ENCODE data around the gene CBR1. TPM values are rescaled to one million over a fixed set of nuclear protein-coding genes. Genes with fewer than 3 reads are reported as not detected.

The CBR1 gene
- total and polyA plus RNA-seq, 9 of the 15 experiments (the other 6 are each of a cell fraction or from before 2014, with no cell fraction given): 2.5 to 33.8 (median 15.1) TPM

DNA sequence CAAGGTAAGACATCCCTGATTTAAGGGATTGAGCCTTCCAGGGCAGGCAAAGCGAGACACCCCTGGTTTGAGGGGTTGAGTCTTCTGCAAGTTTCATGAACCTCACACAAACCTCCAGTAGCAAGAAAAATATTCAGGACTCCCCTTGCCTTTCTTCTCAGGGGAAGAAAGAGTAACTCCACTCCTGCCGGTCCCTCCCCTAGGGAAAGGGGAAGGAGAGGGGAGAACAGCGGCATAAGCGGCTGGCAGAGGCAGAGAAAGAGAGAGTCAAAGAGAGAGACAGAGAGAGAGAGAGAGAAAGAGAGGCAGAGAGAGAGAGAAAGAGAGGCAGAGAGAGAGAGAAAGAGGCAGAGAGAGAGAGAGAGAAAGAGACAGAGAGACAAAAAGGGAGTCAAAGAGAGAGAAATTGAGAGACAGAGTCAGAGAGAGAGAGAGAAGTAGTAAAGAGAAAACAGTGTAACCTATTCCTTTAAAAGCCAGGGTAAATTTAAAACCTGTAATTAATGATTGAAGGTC lies 35.6 kb downstream of the CBR1 start:
- peaks cover 1 to 6% of the 10 kb centered on the region in 2 experiments; a peak in 2 of 5 replicates for H3K27me3 ChIP-seq (ENCODE audit: control insufficient read depth in 2 of 2, insufficient read depth in 2 of 2, low read length in 2 of 2)
- H3K36me3 ChIP-seq (ENCODE audit: control insufficient read depth, insufficient read depth, low read length): no peaks in the 10 kb centered on the region
- no peaks in the 10 kb centered on the region for H3K79me2 ChIP-seq (ENCODE audit: control insufficient read depth, insufficient read depth, low read length)
- H3K4me1 ChIP-seq (replicated peaks in 1 of 2; ENCODE audit: control insufficient read depth in 2 of 2, insufficient read depth in 2 of 2, low read length in 2 of 2): no peaks in the 10 kb centered on the region
- BruUV-seq (replicated peaks): no TSS peak
- intact Hi-C loops (cut with micrococcal nuclease) (no loop called here), in situ Hi-C loops (cut with MboI) (loop anchor here (5.0 kb wide), 1 partner anchor 78 kb away; no protein-coding TSS in a partner anchor)
- no peak for DNase-seq (ENCODE audit: extremely low read depth in 1 of 4, low spot score in 3 of 4)
- TF ChIP-seq MAFK (IDR thresholded peaks at IDR 0.05; ENCODE audit: low read length): no peak
- no peak for TF ChIP-seq POLR3A (IDR thresholded peaks at IDR 0.05; ENCODE audit: borderline replicate concordance, extremely low read depth, insufficient read depth, insufficient read length)
- TF ChIP-seq, protein P1, sequence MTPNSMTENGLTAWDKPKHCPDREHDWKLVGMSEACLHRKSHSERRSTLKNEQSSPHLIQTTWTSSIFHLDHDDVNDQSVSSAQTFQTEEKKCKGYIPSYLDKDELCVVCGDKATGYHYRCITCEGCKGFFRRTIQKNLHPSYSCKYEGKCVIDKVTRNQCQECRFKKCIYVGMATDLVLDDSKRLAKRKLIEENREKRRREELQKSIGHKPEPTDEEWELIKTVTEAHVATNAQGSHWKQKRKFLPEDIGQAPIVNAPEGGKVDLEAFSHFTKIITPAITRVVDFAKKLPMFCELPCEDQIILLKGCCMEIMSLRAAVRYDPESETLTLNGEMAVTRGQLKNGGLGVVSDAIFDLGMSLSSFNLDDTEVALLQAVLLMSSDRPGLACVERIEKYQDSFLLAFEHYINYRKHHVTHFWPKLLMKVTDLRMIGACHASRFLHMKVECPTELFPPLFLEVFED (CRISPR knock-in tag; conservative IDR thresholded peaks at IDR 0.05): peak; percentile 49; the same call in 1 of the 2 replicates
- TF ChIP-seq, protein P2, sequence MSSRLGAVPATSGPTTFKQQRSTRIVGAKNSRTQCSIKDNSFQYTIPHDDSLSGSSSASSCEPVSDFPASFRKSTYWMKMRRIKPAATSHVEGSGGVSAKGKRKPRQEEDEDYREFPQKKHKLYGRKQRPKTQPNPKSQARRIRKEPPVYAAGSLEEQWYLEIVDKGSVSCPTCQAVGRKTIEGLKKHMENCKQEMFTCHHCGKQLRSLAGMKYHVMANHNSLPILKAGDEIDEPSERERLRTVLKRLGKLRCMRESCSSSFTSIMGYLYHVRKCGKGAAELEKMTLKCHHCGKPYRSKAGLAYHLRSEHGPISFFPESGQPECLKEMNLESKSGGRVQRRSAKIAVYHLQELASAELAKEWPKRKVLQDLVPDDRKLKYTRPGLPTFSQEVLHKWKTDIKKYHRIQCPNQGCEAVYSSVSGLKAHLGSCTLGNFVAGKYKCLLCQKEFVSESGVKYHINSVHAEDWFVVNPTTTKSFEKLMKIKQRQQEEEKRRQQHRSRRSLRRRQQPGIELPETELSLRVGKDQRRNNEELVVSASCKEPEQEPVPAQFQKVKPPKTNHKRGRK (tag; IDR thresholded peaks at IDR 0.05): no peak
- TF ChIP-seq, protein P3, sequence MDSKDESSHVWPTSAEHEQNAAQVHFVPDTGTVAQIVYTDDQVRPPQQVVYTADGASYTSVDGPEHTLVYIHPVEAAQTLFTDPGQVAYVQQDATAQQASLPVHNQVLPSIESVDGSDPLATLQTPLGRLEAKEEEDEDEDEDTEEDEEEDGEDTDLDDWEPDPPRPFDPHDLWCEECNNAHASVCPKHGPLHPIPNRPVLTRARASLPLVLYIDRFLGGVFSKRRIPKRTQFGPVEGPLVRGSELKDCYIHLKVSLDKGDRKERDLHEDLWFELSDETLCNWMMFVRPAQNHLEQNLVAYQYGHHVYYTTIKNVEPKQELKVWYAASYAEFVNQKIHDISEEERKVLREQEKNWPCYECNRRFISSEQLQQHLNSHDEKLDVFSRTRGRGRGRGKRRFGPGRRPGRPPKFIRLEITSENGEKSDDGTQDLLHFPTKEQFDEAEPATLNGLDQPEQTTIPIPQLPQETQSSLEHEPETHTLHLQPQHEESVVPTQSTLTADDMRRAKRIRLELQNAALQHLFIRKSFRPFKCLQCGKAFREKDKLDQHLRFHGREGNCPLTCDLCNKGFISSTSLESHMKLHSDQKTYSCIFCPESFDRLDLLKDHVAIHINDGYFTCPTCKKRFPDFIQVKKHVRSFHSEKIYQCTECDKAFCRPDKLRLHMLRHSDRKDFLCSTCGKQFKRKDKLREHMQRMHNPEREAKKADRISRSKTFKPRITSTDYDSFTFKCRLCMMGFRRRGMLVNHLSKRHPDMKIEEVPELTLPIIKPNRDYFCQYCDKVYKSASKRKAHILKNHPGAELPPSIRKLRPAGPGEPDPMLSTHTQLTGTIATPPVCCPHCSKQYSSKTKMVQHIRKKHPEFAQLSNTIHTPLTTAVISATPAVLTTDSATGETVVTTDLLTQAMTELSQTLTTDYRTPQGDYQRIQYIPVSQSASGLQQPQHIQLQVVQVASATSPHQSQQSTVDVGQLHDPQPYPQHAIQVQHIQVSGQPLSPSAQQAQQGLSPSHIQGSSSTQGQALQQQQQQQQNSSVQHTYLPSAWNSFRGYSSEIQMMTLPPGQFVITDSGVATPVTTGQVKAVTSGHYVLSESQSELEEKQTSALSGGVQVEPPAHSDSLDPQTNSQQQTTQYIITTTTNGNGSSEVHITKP (IDR thresholded peaks at IDR 0.05; ENCODE audit: partially characterized antibody): no peak
- TF ChIP-seq HDAC8 (tag; IDR thresholded peaks at IDR 0.05): no peak
- TF ChIP-seq ZC3H4 (CRISPR knock-in tag; IDR thresholded peaks at IDR 0.05; ENCODE audit: borderline replicate concordance): no peak
- no peak for TF ChIP-seq ZNF717 (CRISPR knock-in tag; IDR thresholded peaks at IDR 0.05)
- no peak overlapping the region for H3K9ac ChIP-seq (ENCODE audit: insufficient read depth in 1 of 2, low read depth in 2 of 2, low read length in 2 of 2)
- peaks cover 2% of the 10 kb centered on the region; the same call in 1 of the 2 replicates for H3K9me3 ChIP-seq (replicated peaks; ENCODE audit: control insufficient read depth, insufficient read depth, low read depth, low read length)
- ChIA-PET CTCF (ENCODE audit: low intra/inter-chr PET ratio) (no interaction called here), POLR2A (no interaction called here)
- H4K20me1 ChIP-seq (replicated peaks; ENCODE audit: control insufficient read depth, insufficient read depth, low read length): no peaks in the 10 kb centered on the region
- FAIRE-seq: peak; percentile 6
- WGBS (ENCODE audit: insufficient coverage, low coverage, missing lambda C conversion rate): 38% methylated on average over 1 of the region's 4 CpGs
- no peak overlapping the region for H3K27ac ChIP-seq (ENCODE audit: extremely low read depth, low read depth, low read length)
- H3K4me3 ChIP-seq: no peak overlapping the region
- H3K4me2 ChIP-seq (ENCODE audit: insufficient read depth, low read length): no peak overlapping the region
- H2AFZ ChIP-seq (ENCODE audit: low read depth, low read length): no peak overlapping the region
- no peaks in the 10 kb centered on the region for H3K9me1 ChIP-seq (ENCODE audit: control insufficient read depth, insufficient read depth, low read length)
- no peak for ATAC-seq

Measured in K562 (cell line).